HCT116 (cell line): ENCODE results near the gene FKBP4. TPM values are rescaled to one million over a fixed set of nuclear protein-coding genes. Genes with fewer than 3 reads are reported as not detected.

Source experiments
- ATAC-seq: fragments of 200-7000 bp; cut with Tn5 transposase; 2 replicates; pipeline ENCODE4 v1.9.1; 2020; ENCODE audit warnings: mild to moderate bottlenecking, moderate library complexity
- BruUV-seq: library from RNA; stranded (reverse); fragments of 400-500 nt; replicated peaks from 2 replicates; lab custom pipeline; 2021; lab: Mats Ljungman, UMichigan
- CTCF ChIA-PET: fragments of 300-600 bp; sonication (Branson Sonifier 250); formaldehyde crosslinking; loops from one replicate; lab custom pipeline; 2021; ENCODE audit warnings: antibody characterized with exemption; lab: Charles Lee
- POLR2A ChIA-PET: fragments of 300-600, 350-600 bp; sonication (Branson Sonifier 250); formaldehyde crosslinking; loops from one replicate; lab custom pipeline; 2021; ENCODE audit warnings: antibody characterized with exemption; lab: Charles Lee
- RAD21 ChIA-PET, 2 experiments: fragments of 300-600 bp; sonication (Branson Sonifier 250); formaldehyde crosslinking; loops; one replicate each; lab custom pipeline; 2023; ENCODE audit warnings: low total read pairs in 2 of 2; ENCODE audit not compliant: uncharacterized antibody in 2 of 2, unreplicated experiment in 2 of 2, low non-redundant PET in 1 of 2; lab: Charles Lee
- DNase-seq: peaks from one replicate; pipeline ENCODE4 v3.0.0-alpha.2; 2010; ENCODE audit warnings: low read depth, low spot score
- H2AFZ ChIP-seq: fragments of 200-600 bp; shearing (Covaris generic), sonication (generic); 2 replicates; pipeline ENCODE4 v1.6.1; 2017; ENCODE audit warnings: low read depth, mixed run types, mixed read lengths, antibody characterized with exemption, low read length; ENCODE audit not compliant: poor library complexity, severe bottlenecking
- H3K27ac ChIP-seq: 2 replicates; pipeline ENCODE4 v1.5.1; 2012; ENCODE audit warnings: low read depth, low read length
- H3K27me3 ChIP-seq: fragments of 200-600 bp; sonication (generic); 2 replicates; pipeline ENCODE4 v1.6.1; 2016; ENCODE audit warnings: mixed run types, low read length, mixed read lengths; ENCODE audit not compliant: insufficient read depth
- H3K36me3 ChIP-seq, 2 experiments: fragments of 200-500 bp in 1 of 2; fragments of 200-600 bp in 1 of 2; sonication (Bioruptor generic) in 1 of 2; sonication (generic) in 1 of 2; 2 replicates each; pipeline versions ENCODE4 v1.5.1 to v1.6.1; 2014 to 2016; ENCODE audit warnings: low read length in 2 of 2, inconsistent platforms in 1 of 2, mixed read lengths in 1 of 2, mixed run types in 1 of 2; ENCODE audit not compliant: insufficient read depth in 2 of 2, control insufficient read depth in 1 of 2
- H3K4me1 ChIP-seq, 2 experiments: fragments of 200-600 bp in 1 of 2; sonication (generic) in 1 of 2; 2 replicates each; pipeline versions ENCODE4 v1.5.1 to v1.6.1; 2012 to 2017; ENCODE audit warnings: low read length in 2 of 2, inconsistent platforms in 1 of 2, mild to moderate bottlenecking in 1 of 2, mixed read lengths in 1 of 2, mixed run types in 1 of 2, moderate library complexity in 1 of 2; ENCODE audit not compliant: insufficient read depth in 2 of 2, control insufficient read depth in 1 of 2
- H3K4me2 ChIP-seq: fragments of 200-600 bp; sonication (generic); 2 replicates; pipeline ENCODE4 v1.6.1; 2017; ENCODE audit warnings: mixed run types, low read length, mixed read lengths
- H3K4me3 ChIP-seq, 2 experiments: fragments of 200-600 bp in 1 of 2; sonication (generic) in 1 of 2; replicated peaks in 1 of 2; 2 replicates each; pipeline ENCODE4 v1.5.1; 2011 to 2016; ENCODE audit warnings: low read length in 2 of 2, control low read depth in 1 of 2, low read depth in 1 of 2, mild to moderate bottlenecking in 1 of 2, mixed read lengths in 1 of 2, mixed run types in 1 of 2
- H3K79me2 ChIP-seq: fragments of 200-600 bp; sonication (generic); 2 replicates; pipeline ENCODE4 v1.6.1; 2017; ENCODE audit warnings: mild to moderate bottlenecking, mixed run types, low read length, moderate library complexity, mixed read lengths; ENCODE audit not compliant: insufficient read depth
- H3K9ac ChIP-seq: fragments of 200-600 bp; sonication (generic); 2 replicates; pipeline ENCODE4 v1.6.1; 2016; ENCODE audit warnings: low read length, mixed read lengths
- H3K9me2 ChIP-seq: fragments of 200-600 bp; sonication (generic), shearing (Covaris generic); 2 replicates; pipeline ENCODE4 v1.6.1; 2017; ENCODE audit warnings: mixed run types, mild to moderate bottlenecking, moderate library complexity; ENCODE audit not compliant: insufficient read depth
- H3K9me3 ChIP-seq, 2 experiments: fragments of 200-500 bp in 1 of 2; fragments of 200-600 bp in 1 of 2; sonication (Bioruptor generic) in 1 of 2; sonication (generic) in 1 of 2; 2 replicates each; pipeline ENCODE4 v1.6.1; 2014 to 2017; ENCODE audit warnings: low read length in 2 of 2, mixed read lengths in 2 of 2, inconsistent platforms in 1 of 2, low read depth in 1 of 2, mild to moderate bottlenecking in 1 of 2, mixed run types in 1 of 2, moderate library complexity in 1 of 2; ENCODE audit not compliant: control insufficient read depth in 1 of 2, insufficient read depth in 1 of 2
- H4K20me1 ChIP-seq: fragments of 200-600 bp; sonication (generic), shearing (Covaris generic); 2 replicates; pipeline ENCODE4 v1.6.1; 2017; ENCODE audit warnings: mixed run types, mild to moderate bottlenecking, moderate library complexity; ENCODE audit not compliant: insufficient read depth
- ATF3 ChIP-seq: IDR thresholded peaks from 2 replicates; pipeline ENCODE4 v1.6.1; 2012
- CBX3 ChIP-seq: IDR thresholded peaks from 2 replicates; pipeline ENCODE4 v1.6.1; 2012; ENCODE audit warnings: low read depth
- CEBPB ChIP-seq: IDR thresholded peaks from 2 replicates; pipeline ENCODE4 v1.6.1; 2012; ENCODE audit warnings: low read depth
- EGR1 ChIP-seq: IDR thresholded peaks from 2 replicates; pipeline ENCODE4 v1.6.1; 2012; ENCODE audit warnings: low read depth
- ELF1 ChIP-seq: IDR thresholded peaks from 2 replicates; pipeline ENCODE4 v1.6.1; 2012; ENCODE audit warnings: low read depth, borderline replicate concordance
- EZH2phosphoT487 ChIP-seq: fragments of 200-600 bp; IDR thresholded peaks from 2 replicates; pipeline ENCODE4 v1.6.1; 2018; ENCODE audit warnings: antibody characterized with exemption, borderline replicate concordance
- FOSL1 ChIP-seq: IDR thresholded peaks from 2 replicates; pipeline ENCODE4 v1.6.1; 2012; ENCODE audit warnings: low read depth
- POLR2AphosphoS5 ChIP-seq: IDR thresholded peaks from 2 replicates; pipeline ENCODE4 v1.6.1; 2011; ENCODE audit warnings: mild to moderate bottlenecking, low read depth, low read length, moderate library complexity
- REST ChIP-seq: IDR thresholded peaks from 2 replicates; pipeline ENCODE4 v1.6.1; 2012; ENCODE audit warnings: low read depth
- SIN3A ChIP-seq: IDR thresholded peaks from 2 replicates; pipeline ENCODE4 v1.6.1; 2012; ENCODE audit warnings: low read depth
- SP1 ChIP-seq: IDR thresholded peaks from 2 replicates; pipeline ENCODE4 v1.6.1; 2012; ENCODE audit warnings: low read depth
- TCF7L2 ChIP-seq: IDR thresholded peaks from 2 replicates; pipeline ENCODE4 v1.7.0; 2011; ENCODE audit warnings: borderline replicate concordance, inconsistent platforms; ENCODE audit not compliant: insufficient read depth, insufficient read length; ENCODE audit errors: extremely low read depth
- YY1 ChIP-seq: IDR thresholded peaks from 2 replicates; pipeline ENCODE4 v1.6.1; 2011; ENCODE audit warnings: low read length, low read depth, moderate library complexity, mild to moderate bottlenecking; ENCODE audit not compliant: insufficient replicate concordance; ENCODE audit errors: extremely low read depth
- ZFX ChIP-seq: fragments of 450-650 bp; IDR thresholded peaks from 2 replicates; pipeline ENCODE4 v1.6.1; 2017
- intact Hi-C: fragments of 100-400 bp; cut with micrococcal nuclease; formaldehyde crosslinking; loops from 2 replicates; pipeline ENCODE4 v1.10.0; 2022
- total RNA-seq: library from RNA; stranded (reverse); gene quantifications from one replicate; pipeline ENCODE4 v1.2.1, GENCODE V29; 2021; ENCODE audit not compliant: unreplicated experiment
- TF ChIP-seq, protein P1 (sequence below): IDR thresholded peaks from 2 replicates; pipeline ENCODE4 v1.6.1; 2011; ENCODE audit warnings: mild to moderate bottlenecking, low read length, moderate library complexity; ENCODE audit not compliant: insufficient replicate concordance; ENCODE audit errors: extremely low read depth
- TF ChIP-seq, protein P2 (sequence below): IDR thresholded peaks from 2 replicates; pipeline ENCODE4 v1.6.1; 2012

FKBP4 gene
- total RNA-seq, 1 experiment from 2014 or later: 178 TPM

DNA sequence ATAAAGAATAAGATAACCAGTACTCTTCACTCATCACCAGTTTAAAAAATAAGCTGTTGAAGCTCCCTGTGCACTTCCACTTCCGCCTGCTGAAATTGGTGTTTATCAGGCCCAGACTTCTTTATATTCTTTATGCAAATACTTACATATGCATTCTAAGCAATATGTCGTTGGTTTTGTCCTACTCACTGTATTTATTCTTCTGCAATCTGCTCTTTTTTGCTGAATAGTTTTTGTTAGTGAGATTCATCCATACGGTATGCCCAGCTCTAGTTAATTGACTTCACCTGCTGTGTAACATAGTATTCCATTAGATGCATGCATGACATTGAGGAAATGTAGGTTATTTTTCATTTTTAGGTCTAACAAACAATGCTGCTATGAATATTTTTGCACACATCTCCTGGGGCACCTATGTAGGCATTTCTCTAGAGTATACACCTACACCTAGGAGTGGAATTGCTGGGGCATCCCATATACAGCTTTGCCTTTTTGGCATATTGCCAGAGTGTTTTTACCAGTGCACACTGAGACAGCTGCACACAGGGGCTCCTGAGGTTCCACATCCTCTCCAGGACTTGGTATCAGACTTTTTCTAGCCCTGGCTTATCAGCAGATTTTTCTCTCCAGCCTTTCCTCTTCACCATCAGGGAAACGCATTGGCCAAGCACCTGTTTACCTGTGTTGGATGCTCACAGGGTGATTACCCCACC lies 41.1 kb downstream of the FKBP4 start:
- no peaks in the 10 kb centered on the region for H3K27me3 ChIP-seq
- H3K4me3 ChIP-seq: no peak overlapping the region
- no peaks in the 10 kb centered on the region for H3K79me2 ChIP-seq
- H4K20me1 ChIP-seq: no peaks in the 10 kb centered on the region
- ATAC-seq: no peak
- no peak overlapping the region for H3K4me2 ChIP-seq
- H3K27ac ChIP-seq: no peak overlapping the region
- POLR2A ChIA-PET: no interaction called here
- no peak overlapping the region for H2AFZ ChIP-seq
- H3K9ac ChIP-seq: no peak overlapping the region
- no peak for DNase-seq
- CTCF ChIA-PET: no interaction called here
- intact Hi-C loops: no loop called here
- TF ChIP-seq TCF7L2: no peak
- TF ChIP-seq SP1: no peak
- no peak for TF ChIP-seq ELF1
- TF ChIP-seq, protein P1, sequence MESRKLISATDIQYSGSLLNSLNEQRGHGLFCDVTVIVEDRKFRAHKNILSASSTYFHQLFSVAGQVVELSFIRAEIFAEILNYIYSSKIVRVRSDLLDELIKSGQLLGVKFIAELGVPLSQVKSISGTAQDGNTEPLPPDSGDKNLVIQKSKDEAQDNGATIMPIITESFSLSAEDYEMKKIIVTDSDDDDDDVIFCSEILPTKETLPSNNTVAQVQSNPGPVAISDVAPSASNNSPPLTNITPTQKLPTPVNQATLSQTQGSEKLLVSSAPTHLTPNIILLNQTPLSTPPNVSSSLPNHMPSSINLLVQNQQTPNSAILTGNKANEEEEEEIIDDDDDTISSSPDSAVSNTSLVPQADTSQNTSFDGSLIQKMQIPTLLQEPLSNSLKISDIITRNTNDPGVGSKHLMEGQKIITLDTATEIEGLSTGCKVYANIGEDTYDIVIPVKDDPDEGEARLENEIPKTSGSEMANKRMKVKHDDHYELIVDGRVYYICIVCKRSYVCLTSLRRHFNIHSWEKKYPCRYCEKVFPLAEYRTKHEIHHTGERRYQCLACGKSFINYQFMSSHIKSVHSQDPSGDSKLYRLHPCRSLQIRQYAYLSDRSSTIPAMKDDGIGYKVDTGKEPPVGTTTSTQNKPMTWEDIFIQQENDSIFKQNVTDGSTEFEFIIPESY: no peak
- TF ChIP-seq ZFX: no peak
- no peak for TF ChIP-seq EGR1
- no peak for TF ChIP-seq YY1
- TF ChIP-seq ATF3: no peak
- TF ChIP-seq CEBPB: no peak
- no peak for TF ChIP-seq SIN3A
- no peak for TF ChIP-seq CBX3
- TF ChIP-seq FOSL1: no peak
- TF ChIP-seq POLR2AphosphoS5: no peak
- no peak for TF ChIP-seq EZH2phosphoT487
- TF ChIP-seq REST: no peak
- TF ChIP-seq, protein P2, sequence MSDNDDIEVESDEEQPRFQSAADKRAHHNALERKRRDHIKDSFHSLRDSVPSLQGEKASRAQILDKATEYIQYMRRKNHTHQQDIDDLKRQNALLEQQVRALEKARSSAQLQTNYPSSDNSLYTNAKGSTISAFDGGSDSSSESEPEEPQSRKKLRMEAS: no peak
- H3K36me3 ChIP-seq: 0 out of 4 replicates have a peak, but pooled peaks cover 0 to 3% of the 10 kb centered on the region in 2 experiments
- RAD21 ChIA-PET: no interaction called here
- no peaks in the 10 kb centered on the region for H3K4me1 ChIP-seq
- no TSS peak for BruUV-seq
- no peaks in the 10 kb centered on the region for H3K9me2 ChIP-seq
- H3K9me3 ChIP-seq: no peaks in the 10 kb centered on the region
